Activated CD4-positive, CD25-positive, alpha-beta regulatory T cell treated with anti-CD3 and anti-CD28 coated beads, Interleukin-2, amount 50 U/mL, for 72 hours (primary cell): ENCODE data around the gene METTL22.
"Not testable (repeated sequence)": the region's sequence is repeated elsewhere in the genome, so short reads cannot be mapped to it uniquely, and the experiment has no call there.

Experiments used
- DNase-seq: peaks from one replicate; pipeline ENCODE4 v3.0.0; 2021

METTL22 gene

GRCh38 chr16:8632675-8633182, 11.2 kb downstream of the METTL22 start:
- DNase-seq: no peak

DNA sequence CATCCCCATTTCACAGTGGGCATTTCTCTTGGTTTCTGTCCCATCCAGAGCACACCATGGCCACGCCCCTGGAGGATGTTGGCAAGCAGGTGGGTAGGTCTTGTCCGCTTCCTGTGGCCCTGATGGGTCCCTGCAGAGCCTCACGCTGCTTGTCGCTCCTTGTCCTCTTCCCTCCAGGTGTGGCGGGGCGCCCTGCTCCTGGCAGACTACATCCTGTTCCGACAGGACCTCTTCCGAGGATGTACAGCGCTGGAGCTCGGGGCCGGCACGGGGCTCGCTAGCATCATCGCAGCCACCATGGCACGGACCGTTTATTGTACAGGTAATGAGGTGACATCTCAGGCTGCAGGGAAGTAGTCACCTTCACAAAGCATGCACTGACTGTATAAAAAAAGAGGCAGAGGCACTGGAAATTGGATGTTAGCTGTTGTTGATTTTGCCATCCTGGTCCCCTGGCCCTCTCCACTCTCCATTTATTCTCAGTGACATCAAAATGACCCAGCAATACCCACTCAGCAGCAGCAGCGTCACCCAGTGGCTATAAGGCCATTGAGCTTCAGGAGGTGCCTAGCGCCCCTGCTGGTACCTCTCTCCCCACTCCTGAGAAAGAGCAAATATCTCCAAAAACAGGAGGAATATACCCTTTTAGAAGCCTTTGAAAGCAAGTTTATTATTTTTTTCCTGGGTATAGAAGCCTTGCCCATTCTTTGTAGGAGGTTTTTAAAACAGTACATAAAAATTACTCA, 13.7 kb downstream of the METTL22 start:
- DNase-seq: no peak

DNA sequence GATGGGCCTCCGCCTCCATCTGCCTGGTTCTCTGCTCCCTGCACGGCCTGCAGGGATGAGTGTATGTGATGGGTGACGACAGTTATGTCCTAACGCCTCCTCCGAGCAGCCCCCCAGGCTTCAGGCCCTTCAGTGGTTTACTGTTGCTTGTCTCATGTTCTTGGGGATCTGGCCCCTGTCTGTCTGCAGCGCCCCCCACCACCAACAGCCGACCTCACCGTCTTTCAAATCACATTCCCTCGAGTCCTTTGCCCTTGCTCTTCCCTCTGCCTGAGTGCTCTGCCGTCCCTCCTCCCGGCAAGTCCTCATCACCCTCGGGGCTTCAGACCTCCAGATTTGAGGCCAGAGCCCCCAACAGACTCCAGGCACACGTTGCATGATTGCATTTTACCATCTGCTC, 18.2 kb downstream of the METTL22 start:
- no peak for DNase-seq

GRCh38 chr16:8641671-8642070, 20.2 kb downstream of the METTL22 start:
- DNase-seq: no peak

GRCh38 chr16:8642146-8642545, 20.6 kb downstream of the METTL22 start:
- DNase-seq: no peak

DNA sequence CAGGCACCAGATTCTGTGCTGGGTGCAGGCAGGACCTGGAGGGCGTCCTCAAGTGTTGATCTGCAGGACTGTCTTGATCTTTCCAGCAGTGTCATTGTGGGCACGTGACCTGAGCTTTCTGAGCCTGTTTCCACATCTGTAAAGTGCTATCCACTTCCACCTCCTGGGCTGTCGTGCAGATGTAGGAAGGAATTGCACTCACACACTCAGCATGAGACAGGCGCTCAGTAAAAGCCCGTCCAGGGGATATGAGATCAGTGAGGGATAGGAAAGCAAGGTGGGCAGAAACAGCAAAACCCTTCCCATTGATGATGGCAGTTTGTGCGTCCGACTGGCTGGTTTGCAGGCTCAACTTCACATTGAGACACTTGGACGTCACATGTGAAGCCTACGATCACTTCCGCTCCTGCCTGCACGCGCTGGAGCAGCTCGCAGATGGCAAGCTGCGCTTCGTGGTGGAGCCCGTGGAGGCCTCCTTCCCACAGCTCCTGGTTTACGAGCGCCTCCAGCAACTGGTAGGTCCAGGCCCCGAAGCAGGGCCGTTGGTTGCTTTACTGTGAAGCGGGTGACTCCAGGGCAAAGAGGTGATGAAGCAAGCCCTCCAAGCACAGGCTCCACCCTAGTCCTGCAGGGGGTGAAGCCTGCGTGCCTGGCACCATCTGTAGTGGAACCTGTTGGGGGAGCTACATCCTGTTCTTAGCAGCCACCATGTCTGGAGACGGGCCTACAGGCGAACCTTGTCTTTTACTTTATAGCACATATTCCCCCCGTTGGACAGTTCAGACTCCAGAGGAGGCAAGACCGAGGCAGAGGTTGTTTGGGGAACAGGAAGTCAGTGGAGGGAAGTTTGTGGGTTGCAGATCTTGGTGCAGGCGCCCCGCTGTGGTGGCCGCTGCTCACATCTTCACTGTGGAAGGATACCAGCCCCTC, 23.0 kb downstream of the METTL22 start:
- DNase-seq: no peak

DNA sequence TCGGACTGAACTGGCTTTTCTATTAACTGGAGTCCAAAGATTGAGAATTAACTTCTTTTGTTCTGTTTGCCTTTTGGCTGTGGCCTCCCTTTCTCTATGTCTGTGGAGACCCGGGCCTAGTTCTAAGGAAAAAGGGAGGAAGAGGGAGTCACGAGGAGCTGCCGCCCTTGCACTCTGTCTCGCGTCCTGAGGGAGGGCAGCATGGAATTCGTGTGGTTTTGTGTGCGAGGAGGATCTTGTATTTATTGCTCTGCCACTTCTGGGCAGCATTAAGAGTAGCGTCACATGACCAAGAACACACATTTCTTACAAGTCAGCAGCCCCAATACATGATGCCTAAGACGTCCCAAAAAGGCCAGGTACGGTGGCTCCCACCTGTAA, 23.6 kb downstream of the METTL22 start:
- DNase-seq: no peak

- DNase-seq: no peak
Observed at GRCh38 chr16:8645831-8646230, 24.3 kb downstream of the METTL22 start.

GRCh38 chr16:8646326-8647053, 25.0 kb downstream of the METTL22 start:
- no peak for DNase-seq

GRCh38 chr16:8647721-8648318, 26.3 kb downstream of the METTL22 start:
- DNase-seq: no peak

GRCh38 chr16:8648877-8649276, 27.4 kb downstream of the METTL22 start:
- no peak for DNase-seq

DNA sequence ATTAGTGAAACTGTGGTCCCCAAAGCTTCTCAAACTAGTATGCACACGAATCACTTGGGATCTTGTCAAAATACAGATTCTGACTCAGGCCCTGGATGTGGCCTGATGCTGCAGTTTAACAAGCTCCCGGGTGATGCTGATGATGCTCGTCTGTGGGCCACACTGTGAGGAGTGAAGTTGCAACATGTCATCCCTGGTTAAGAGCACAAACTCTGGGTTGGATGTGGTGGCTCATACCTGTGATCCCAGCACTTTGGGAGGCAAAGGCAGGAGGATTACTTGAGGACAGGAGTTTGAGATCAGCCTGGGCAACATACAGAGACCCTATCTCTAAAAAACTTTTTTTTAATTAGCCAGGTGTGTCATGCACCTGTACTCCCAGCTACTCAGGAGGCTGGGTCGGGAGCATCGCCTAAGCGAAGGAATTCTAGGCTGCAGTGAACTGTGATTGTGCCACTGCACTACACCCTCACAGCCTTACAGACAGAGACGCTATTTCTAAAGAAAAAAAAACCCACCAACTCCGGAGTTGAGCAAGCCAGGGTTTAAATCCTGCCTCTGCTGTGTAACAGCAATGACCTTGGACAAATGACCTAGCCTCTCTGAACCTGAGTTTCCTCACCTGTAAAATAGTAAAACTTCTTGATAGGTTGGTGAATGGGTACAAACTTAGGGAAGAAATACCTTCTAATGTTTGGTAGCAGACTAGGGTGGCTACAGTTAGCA, 28.5 kb downstream of the METTL22 start:
- no peak for DNase-seq

DNA sequence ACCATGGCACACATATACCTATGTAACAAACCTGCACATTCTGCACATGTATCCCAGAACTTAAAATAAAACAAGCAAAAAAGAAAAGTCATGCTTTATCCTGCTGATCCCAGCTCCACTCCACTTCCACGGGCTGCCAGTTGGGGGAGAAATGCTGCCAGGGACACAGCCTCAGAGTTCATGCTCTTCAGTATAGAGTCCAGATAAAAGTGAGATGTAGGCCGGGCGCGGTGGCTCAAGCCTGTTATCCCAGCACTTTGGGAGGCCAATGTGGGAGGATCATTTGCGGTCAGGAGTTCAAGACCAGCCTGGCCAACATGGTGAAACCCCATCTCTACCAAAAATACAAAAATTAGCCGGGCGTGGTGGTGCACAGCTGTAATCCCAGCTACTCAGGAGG, 30.5 kb downstream of the METTL22 start:
- DNase-seq: not testable (repeated sequence)

- no peak for DNase-seq
Observed at GRCh38 chr16:8655184-8655717, 33.8 kb downstream of the METTL22 start.

DNA sequence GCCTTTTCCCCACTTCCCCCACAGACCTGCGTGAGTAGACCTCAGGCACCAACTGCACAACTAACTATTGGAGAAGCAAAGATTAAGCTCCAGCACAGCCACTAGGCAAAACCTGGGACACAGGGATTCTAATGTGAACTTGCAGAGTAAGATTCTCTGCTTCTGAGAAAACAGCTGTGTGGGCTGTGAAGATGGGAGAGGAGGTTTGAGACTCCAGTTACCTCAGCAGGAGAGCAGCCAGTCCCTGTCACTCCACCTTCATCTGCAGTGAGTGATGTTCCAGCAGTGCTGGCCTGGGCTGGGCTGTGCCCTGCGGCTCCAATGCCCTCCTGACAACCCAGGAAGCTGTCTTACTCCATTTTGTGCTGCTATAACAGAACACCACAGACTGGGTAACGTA, 34.9 kb downstream of the METTL22 start:
- DNase-seq: no peak

- no peak for DNase-seq
Observed at GRCh38 chr16:8660841-8661301, 39.4 kb downstream of the METTL22 start.

DNA sequence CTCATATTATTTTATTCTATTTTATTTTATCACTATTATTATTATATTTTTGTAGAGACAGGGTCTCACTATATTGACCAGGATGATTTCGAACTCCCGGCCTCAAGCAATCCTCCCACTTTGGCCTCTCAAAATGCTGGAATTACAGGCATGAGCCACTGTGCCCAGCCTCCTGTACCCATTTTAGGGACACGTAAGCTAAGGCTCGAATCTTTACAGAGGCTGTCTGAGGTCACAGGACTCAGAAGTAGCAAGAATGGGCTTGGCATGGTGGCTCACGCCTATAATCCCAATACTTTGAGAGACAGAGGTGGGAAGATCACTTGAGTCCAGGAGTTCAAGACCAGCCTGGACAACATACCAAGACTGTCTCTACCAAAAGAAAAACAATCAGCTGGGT, 40.2 kb downstream of the METTL22 start:
- no peak for DNase-seq

- DNase-seq: no peak
Observed at GRCh38 chr16:8663192-8664089, 41.9 kb downstream of the METTL22 start.

GRCh38 chr16:8665529-8665928, 44.0 kb downstream of the METTL22 start:
- no peak for DNase-seq

DNA sequence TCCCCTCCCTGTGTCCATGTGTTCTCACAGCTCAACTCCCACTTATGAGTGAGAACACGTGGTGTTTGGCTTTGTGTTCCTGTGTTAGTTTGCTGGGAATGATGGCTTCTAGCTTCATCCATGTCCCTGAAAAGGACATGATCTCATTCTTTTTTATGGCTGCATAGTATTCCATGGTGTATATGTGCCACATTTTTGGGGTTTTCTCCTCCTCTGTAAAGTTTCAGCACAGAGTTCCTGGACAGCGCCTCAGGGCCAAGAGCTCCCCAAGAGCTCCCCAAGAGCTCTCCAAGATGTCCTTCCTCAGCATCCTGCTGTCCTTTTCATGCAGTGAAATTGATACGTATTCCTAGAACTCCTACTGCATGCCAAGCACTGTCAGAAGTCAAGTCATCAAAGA, 46.0 kb downstream of the METTL22 start:
- no peak for DNase-seq

GRCh38 chr16:8668113-8668512, 46.6 kb downstream of the METTL22 start:
- no peak for DNase-seq
